GDM1 (cell line): ENCODE measurements around the gene EIF1B.
"Not testable (repeated sequence)": the region's sequence is repeated elsewhere in the genome, so short reads cannot be mapped to it uniquely, and the experiment has no call there.

Experiments
- DNase-seq: peaks from one replicate; lab custom pipeline; 2025; lab: John Stamatoyannopoulos, UW

Gene EIF1B

GRCh38 chr3:40309418-40309924, at the start of gene EIF1B:
EIF1B (plus strand) TSS chr3:40309707; CDS start chr3:40309942, 235 bp downstream.
- DNase-seq = peak; percentile 94

- DNase-seq = no peak
These were observed 47.2 kb upstream of the EIF1B start for GRCh38 chr3:40262331-40262730.

GRCh38 chr3:40264451-40264850, 45.1 kb upstream of the EIF1B start:
- DNase-seq = no peak

- no peak for DNase-seq
These were observed 44.3 kb upstream of the EIF1B start for GRCh38 chr3:40265181-40265580.

GRCh38 chr3:40267937-40268724, 41.4 kb upstream of the EIF1B start:
- no peak for DNase-seq

- DNase-seq = no peak
These were observed 40.5 kb upstream of the EIF1B start for GRCh38 chr3:40268802-40269524.

GRCh38 chr3:40278791-40279190, 30.7 kb upstream of the EIF1B start:
- DNase-seq = peak; percentile 87

- no peak for DNase-seq
These were observed 27.5 kb upstream of the EIF1B start for GRCh38 chr3:40281995-40282394.

GRCh38 chr3:40283057-40283456, 26.4 kb upstream of the EIF1B start:
- not testable (repeated sequence) for DNase-seq

- DNase-seq = no peak
These were observed 22.3 kb upstream of the EIF1B start for GRCh38 chr3:40287248-40287647.

GRCh38 chr3:40290396-40290795, 19.1 kb upstream of the EIF1B start:
- DNase-seq = no peak

GRCh38 chr3:40291471-40291870, 18.0 kb upstream of the EIF1B start:
- DNase-seq = no peak

- no peak for DNase-seq
These were observed 16.7 kb upstream of the EIF1B start for GRCh38 chr3:40292637-40293349.

GRCh38 chr3:40294434-40294833, 15.1 kb upstream of the EIF1B start:
- DNase-seq = no peak

- no peak for DNase-seq
These were observed 11.4 kb upstream of the EIF1B start for GRCh38 chr3:40298075-40298474.

GRCh38 chr3:40299130-40299720, 10.3 kb upstream of the EIF1B start:
- no peak for DNase-seq

- peak; percentile 62 for DNase-seq
These were observed 9.7 kb upstream of the EIF1B start for GRCh38 chr3:40299721-40300335.

- DNase-seq = no peak
These were observed 6.7 kb upstream of the EIF1B start for GRCh38 chr3:40302784-40303183.

GRCh38 chr3:40304352-40304751, 5.2 kb upstream of the EIF1B start:
- DNase-seq = no peak

- DNase-seq = no peak
These were observed 3.2 kb upstream of the EIF1B start for GRCh38 chr3:40306336-40306735.

GRCh38 chr3:40307176-40307575, 2.3 kb upstream of the EIF1B start:
- DNase-seq = no peak
